HFFc6 (cell line): ENCODE data around the gene FAM170B. TPM values are rescaled to one million over a fixed set of nuclear protein-coding genes. Genes with fewer than 3 reads are reported as not detected.

ENCODE experiments used
- DNase-seq: peaks from one replicate; pipeline ENCODE4 v3.0.0-alpha.2; 2018
- H3K27ac Mint-ChIP-seq: 2 replicates; pipeline ENCODE4 v1.8.0; 2020; ENCODE audit warnings: mild to moderate bottlenecking, mixed read lengths
- H3K27me3 Mint-ChIP-seq: 2 replicates; pipeline ENCODE4 v1.8.0; 2021; ENCODE audit warnings: mild to moderate bottlenecking, moderate library complexity, mixed read lengths; ENCODE audit not compliant: insufficient read depth
- H3K36me3 Mint-ChIP-seq: 2 replicates; pipeline ENCODE4 v1.8.0; 2021; ENCODE audit warnings: low read depth, mixed read lengths
- H3K4me1 Mint-ChIP-seq: 2 replicates; pipeline ENCODE4 v1.8.0; 2020; ENCODE audit warnings: low read depth, mixed read lengths
- H3K4me3 Mint-ChIP-seq: 2 replicates; pipeline ENCODE4 v1.8.0; 2020; ENCODE audit warnings: mild to moderate bottlenecking, moderate library complexity, mixed read lengths
- H3K9me3 Mint-ChIP-seq: 2 replicates; pipeline ENCODE4 v1.8.0; 2020; ENCODE audit warnings: mild to moderate bottlenecking, mixed read lengths
- total RNA-seq, 6 experiments: library from RNA; stranded (reverse); fragmentation: NEBNext Ultra II Directional; extraction: Animal tissue kit (Norgen Biotek cat#: 25700); gene quantifications; 2 replicates in 1 of 6; 3 replicates in 5 of 6; pipeline ENCODE4 v1.2.3, GENCODE V29; 2021
- TF ChIP-seq, protein P1 (sequence below): fragments of 200-600 bp; sonication (generic); IDR thresholded peaks from 2 replicates; pipeline ENCODE4 v1.5.0; 2021; ENCODE audit warnings: antibody characterized with exemption, mild to moderate bottlenecking

Gene FAM170B
- total RNA-seq, 6 experiments from 2014 or later, result not detected

DNA sequence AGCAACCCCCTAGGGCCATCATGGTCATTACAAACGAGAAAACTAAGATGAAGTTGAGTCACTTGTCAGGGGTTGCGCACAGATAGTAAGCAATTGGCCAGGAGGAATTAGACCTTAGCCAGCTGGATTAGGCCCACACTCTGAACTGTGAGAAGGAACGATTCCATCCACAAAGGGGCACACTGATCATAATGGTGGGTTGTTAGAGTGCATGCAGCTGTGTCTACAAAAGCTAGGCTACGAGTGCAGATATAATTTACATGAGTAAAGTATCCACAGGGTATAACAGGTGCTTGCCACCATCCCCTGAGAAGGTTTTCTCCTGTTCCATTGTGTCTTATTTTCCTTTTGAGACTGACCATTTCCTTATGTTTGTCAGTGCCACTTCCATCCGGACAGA, 16.6 kb upstream of the FAM170B start:
- no peak overlapping the region for H3K27ac Mint-ChIP-seq
- H3K9me3 Mint-ChIP-seq, result peaks cover 11% of the 10 kb centered on the region
- H3K36me3 Mint-ChIP-seq, result peaks cover 5% of the 10 kb centered on the region
- peaks cover 16% of the 10 kb centered on the region for H3K27me3 Mint-ChIP-seq
- H3K4me1 Mint-ChIP-seq, result peaks cover 17% of the 10 kb centered on the region
- TF ChIP-seq, protein P1, sequence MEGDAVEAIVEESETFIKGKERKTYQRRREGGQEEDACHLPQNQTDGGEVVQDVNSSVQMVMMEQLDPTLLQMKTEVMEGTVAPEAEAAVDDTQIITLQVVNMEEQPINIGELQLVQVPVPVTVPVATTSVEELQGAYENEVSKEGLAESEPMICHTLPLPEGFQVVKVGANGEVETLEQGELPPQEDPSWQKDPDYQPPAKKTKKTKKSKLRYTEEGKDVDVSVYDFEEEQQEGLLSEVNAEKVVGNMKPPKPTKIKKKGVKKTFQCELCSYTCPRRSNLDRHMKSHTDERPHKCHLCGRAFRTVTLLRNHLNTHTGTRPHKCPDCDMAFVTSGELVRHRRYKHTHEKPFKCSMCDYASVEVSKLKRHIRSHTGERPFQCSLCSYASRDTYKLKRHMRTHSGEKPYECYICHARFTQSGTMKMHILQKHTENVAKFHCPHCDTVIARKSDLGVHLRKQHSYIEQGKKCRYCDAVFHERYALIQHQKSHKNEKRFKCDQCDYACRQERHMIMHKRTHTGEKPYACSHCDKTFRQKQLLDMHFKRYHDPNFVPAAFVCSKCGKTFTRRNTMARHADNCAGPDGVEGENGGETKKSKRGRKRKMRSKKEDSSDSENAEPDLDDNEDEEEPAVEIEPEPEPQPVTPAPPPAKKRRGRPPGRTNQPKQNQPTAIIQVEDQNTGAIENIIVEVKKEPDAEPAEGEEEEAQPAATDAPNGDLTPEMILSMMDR, result no peak
- no peak overlapping the region for H3K4me3 Mint-ChIP-seq
- DNase-seq, result no peak

DNA sequence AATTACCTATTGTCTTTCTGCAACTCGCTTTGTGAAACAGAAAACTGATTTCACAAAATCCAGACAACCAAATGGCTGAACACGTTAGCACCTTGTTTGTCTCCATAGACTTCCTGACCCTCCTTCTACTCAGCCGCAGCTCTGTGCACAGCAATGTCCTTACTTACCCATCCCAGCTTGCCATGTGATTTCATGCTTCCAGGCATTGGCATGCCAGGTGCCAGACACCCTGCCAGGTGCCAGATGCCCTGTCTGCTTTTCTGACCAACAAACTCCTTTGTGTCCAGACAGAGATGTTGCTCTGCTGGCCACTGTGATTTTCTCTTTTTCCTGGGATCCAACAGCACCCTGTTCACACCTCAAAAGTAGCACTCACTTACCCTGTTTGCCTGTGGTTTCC, 16.1 kb upstream of the FAM170B start:
- Mint-ChIP-seq H3K36me3 (peaks cover 5% of the 10 kb centered on the region), H3K9me3 (peaks cover 11% of the 10 kb centered on the region), H3K27ac (no peak overlapping the region), H3K4me3 (no peak overlapping the region), H3K4me1 (peaks cover 17% of the 10 kb centered on the region), H3K27me3 (peaks cover 18% of the 10 kb centered on the region)
- TF ChIP-seq, protein P1, result no peak
- DNase-seq, result no peak

DNA sequence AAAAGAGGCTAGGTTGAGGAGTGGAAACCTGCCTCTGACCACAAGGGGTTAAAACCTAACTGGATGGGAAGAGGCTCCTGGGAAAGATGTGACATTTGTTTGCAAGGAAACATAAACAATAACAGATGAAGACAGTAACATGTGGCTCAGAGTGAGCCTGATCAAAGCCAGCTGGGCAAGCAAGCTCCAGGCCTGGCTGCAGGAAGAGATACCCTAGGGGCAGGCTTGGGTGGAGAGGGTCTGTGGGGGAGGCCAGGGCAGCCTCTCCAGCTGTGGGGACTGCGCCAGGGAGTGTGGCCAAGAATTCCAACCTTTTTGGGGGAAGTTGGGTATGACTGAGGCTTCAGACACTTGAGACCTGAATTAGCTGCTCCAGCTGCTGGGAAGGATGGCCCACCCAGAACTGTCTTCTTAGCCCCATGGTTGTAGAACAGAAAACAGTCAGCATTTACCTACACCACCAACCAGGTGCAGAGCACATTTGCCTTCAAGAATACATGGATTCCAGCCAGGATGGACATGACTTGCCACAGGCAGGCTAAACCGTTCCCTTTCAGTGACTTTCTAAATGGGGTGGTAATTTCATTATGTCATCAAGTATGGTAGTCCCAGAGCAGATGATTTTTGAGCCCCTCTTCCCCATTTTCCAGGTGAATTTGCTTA, 10.4 kb upstream of the FAM170B start:
- peaks cover 5% of the 10 kb centered on the region for H3K36me3 Mint-ChIP-seq

DNA sequence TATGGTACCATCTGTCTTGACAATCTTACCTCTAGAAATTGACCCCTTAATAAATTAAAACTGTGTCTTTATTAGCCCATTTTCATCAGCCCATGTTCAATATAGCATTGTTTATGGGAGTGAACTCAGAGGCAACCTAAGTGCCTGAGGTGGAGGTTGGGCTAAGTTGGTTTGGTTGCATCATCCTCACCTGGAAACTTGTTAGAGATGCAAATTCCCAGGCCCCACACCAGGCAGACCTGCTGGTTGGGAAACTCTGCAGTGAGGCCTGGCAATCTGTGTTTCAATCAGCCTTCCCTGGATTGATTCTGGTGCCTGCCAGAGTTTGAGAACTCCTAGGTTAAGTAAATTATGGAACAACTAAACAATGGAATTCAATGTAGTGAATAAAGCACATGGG, 9.4 kb upstream of the FAM170B start:
- DNase-seq, result no peak
- Mint-ChIP-seq H3K4me1 (peaks cover 34% of the 10 kb centered on the region), H3K4me3 (no peak overlapping the region), H3K9me3 (peaks cover 7% of the 10 kb centered on the region), H3K27ac (no peak overlapping the region), H3K27me3 (peaks cover 6% of the 10 kb centered on the region), H3K36me3 (peaks cover 2% of the 10 kb centered on the region)
- TF ChIP-seq, protein P1, result no peak

More for the DNA sequence above, 10.4 kb upstream of the FAM170B start:
- peaks cover 11% of the 10 kb centered on the region for H3K9me3 Mint-ChIP-seq
- peaks cover 10% of the 10 kb centered on the region for H3K27me3 Mint-ChIP-seq
- H3K4me1 Mint-ChIP-seq, result peaks cover 25% of the 10 kb centered on the region
- no peak overlapping the region for H3K27ac Mint-ChIP-seq
- DNase-seq, result no peak
- no peak overlapping the region for H3K4me3 Mint-ChIP-seq
- TF ChIP-seq, protein P1, result no peak

DNA sequence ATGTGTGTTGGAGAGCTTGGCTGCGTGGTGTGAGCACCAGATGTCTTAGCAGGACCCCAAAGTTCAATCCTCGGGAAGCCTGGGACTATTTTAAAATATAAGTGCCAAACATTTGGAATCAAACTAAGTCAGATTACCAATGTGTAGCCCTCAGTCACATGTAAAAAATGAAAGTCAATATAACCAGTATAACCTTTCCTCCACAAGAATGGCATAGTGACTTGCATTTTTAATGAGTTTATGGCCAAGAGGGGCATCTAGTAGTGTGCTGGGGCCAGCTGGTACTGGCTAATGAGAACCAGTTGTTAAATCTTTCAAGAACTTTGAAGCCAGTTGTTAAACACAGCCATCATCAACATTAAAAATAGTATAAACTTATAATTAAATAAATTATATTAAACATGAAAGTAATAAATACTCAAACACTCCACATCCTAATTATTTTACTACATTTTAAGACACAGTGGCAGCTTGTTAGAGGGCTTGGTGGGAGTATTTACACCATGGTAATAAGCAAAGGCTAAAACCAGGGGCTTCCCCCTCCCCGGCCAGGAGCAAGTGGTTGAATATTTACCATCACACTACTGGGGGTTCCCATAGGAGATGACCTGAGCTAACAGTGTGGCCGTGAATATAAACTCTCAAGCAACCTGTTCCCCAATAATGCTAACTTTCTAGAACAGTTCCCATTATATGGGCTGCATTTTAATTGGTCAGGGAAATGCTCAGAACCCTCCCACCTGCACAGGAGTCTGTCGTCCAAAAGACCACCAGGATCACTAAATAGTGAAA, 7.9 kb upstream of the FAM170B start:
- TF ChIP-seq, protein P1, result no peak
- Mint-ChIP-seq H3K4me3 (peak overlapping the region; percentile 33; the same call in 1 of the 2 replicates), H3K27ac (peak overlapping the region; percentile 95), H3K4me1 (peaks cover 39% of the 10 kb centered on the region), H3K36me3 (no peaks in the 10 kb centered on the region), H3K27me3 (peaks cover 17% of the 10 kb centered on the region), H3K9me3 (no peaks in the 10 kb centered on the region)
- DNase-seq, result no peak
